K562 (cell line): ENCODE data around the gene SCGB1A1. TPM values are rescaled to one million over a fixed set of nuclear protein-coding genes. Genes with fewer than 3 reads are reported as not detected.
A peak's percentile ranks its signal among the peaks of the same experiment; 100 is the strongest.

Source experiments
- C11orf30 ChIP-seq: fragments of 450-650 bp; IDR thresholded peaks from 2 replicates; pipeline ENCODE4 v1.6.1; 2016; ENCODE audit warnings: low read depth, mild to moderate bottlenecking
- FOSL1 ChIP-seq: fragments of 200-800 bp; sonication (Bioruptor generic); conservative IDR thresholded peaks from 2 replicates; pipeline ENCODE4 v1.6.1; 2016; ENCODE audit warnings: missing genetic modification characterization, missing compliant biosample characterization
- HEY1 ChIP-seq: fragments of 250-450 bp; sonication (Bioruptor Pico); IDR thresholded peaks from 2 replicates; pipeline ENCODE4 v1.5.0; 2020; ENCODE audit warnings: mild to moderate bottlenecking, moderate library complexity, borderline replicate concordance
- HLTF ChIP-seq: fragments of 450-650 bp; IDR thresholded peaks from 2 replicates; pipeline ENCODE4 v1.6.1; 2016
- MIER1 ChIP-seq: fragments of 450-650 bp; IDR thresholded peaks from 2 replicates; pipeline ENCODE4 v1.6.1; 2016; ENCODE audit warnings: antibody characterized with exemption, mild to moderate bottlenecking, low read depth
- NFYB ChIP-seq: IDR thresholded peaks from 2 replicates; pipeline ENCODE4 v1.6.1; 2011; ENCODE audit warnings: mild to moderate bottlenecking, moderate library complexity; ENCODE audit not compliant: insufficient read length; ENCODE audit errors: extremely low read depth
- PHF21A ChIP-seq: fragments of 450-650 bp; IDR thresholded peaks from 2 replicates; pipeline ENCODE4 v1.6.1; 2017; ENCODE audit warnings: low read depth, borderline replicate concordance
- RBFOX2 ChIP-seq: fragments of 200-400 bp; formaldehyde crosslinking; IDR thresholded peaks from 2 replicates; pipeline ENCODE4 v1.6.1; 2017; ENCODE audit warnings: low read depth, mild to moderate bottlenecking, low read length, moderate library complexity
- SMARCC2 ChIP-seq: fragments of 450-650 bp; IDR thresholded peaks from 2 replicates; pipeline ENCODE4 v1.6.1; 2017; ENCODE audit warnings: antibody characterized with exemption, moderate library complexity, mild to moderate bottlenecking, low read depth
- YY1 ChIP-seq, 3 experiments: IDR thresholded peaks; 2 replicates each; pipeline ENCODE4 v1.6.1; 2011; ENCODE audit warnings: low read length in 2 of 3, mild to moderate bottlenecking in 2 of 3, moderate library complexity in 2 of 3, borderline replicate concordance in 1 of 3, control low read depth in 1 of 3, low read depth in 1 of 3; ENCODE audit not compliant: insufficient read depth in 3 of 3, insufficient replicate concordance in 2 of 3, control insufficient read depth in 1 of 3, insufficient read length in 1 of 3; ENCODE audit errors: extremely low read depth in 1 of 3
- polyA plus RNA-seq, 8 experiments: library from polyadenylated mRNA; depleted of rRNA in 4 of 8; stranded (reverse) in 5 of 8; unstranded in 3 of 8; fragments of >200 nt; fragmentation: Nextera tagmentation in 2 of 8; fragmentation: Illumina TruSeq in 1 of 8; extraction: Ambion mirVana in 2 of 8; extraction: Trizol in 1 of 8; gene quantifications; 2 replicates each; pipeline versions ENCODE4 v1.2.1 to v1.2.3, GENCODE V29; 2011 to 2014; ENCODE audit warnings: inconsistent platforms in 1 of 8, missing spikeins in 1 of 8
- total RNA-seq, 7 experiments: library from RNA; depleted of rRNA in 6 of 7; stranded (reverse); fragments of >200 nt in 6 of 7; fragmentation: Illumina TruSeq in 2 of 7; extraction: Trizol in 2 of 7; gene quantifications; 2 replicates each; pipeline versions ENCODE4 v1.2.1 to v1.2.3, GENCODE V29; 2011 to 2021; ENCODE audit warnings: low replicate concordance in 1 of 7
- TF ChIP-seq, protein P1 (sequence below), 2 experiments: fragments of 450-650 bp; formaldehyde crosslinking in 1 of 2; IDR thresholded peaks; 2 replicates each; pipeline versions ENCODE4 v1.4.0 to v1.6.1; 2014 to 2020; ENCODE audit warnings: mild to moderate bottlenecking in 2 of 2, borderline replicate concordance in 1 of 2, low read depth in 1 of 2
- TF ChIP-seq, protein P2 (sequence below), 2 experiments: fragments of 450-650 bp in 1 of 2; sonication (generic) in 1 of 2; formaldehyde crosslinking in 1 of 2; IDR thresholded peaks in 1 of 2; conservative IDR thresholded peaks in 1 of 2; 2 replicates each; pipeline versions ENCODE4 v1.6.1 to v1.8.1; 2016 to 2023; ENCODE audit warnings: mild to moderate bottlenecking in 2 of 2, moderate library complexity in 2 of 2, inconsistent platforms in 1 of 2, missing genetic modification reagents in 1 of 2

SCGB1A1 gene
- total and polyA plus RNA-seq, 9 of the 15 experiments (the other 6 are each of a cell fraction or from before 2014, with no cell fraction given) = 0.55 TPM; not detected in 8

DNA sequence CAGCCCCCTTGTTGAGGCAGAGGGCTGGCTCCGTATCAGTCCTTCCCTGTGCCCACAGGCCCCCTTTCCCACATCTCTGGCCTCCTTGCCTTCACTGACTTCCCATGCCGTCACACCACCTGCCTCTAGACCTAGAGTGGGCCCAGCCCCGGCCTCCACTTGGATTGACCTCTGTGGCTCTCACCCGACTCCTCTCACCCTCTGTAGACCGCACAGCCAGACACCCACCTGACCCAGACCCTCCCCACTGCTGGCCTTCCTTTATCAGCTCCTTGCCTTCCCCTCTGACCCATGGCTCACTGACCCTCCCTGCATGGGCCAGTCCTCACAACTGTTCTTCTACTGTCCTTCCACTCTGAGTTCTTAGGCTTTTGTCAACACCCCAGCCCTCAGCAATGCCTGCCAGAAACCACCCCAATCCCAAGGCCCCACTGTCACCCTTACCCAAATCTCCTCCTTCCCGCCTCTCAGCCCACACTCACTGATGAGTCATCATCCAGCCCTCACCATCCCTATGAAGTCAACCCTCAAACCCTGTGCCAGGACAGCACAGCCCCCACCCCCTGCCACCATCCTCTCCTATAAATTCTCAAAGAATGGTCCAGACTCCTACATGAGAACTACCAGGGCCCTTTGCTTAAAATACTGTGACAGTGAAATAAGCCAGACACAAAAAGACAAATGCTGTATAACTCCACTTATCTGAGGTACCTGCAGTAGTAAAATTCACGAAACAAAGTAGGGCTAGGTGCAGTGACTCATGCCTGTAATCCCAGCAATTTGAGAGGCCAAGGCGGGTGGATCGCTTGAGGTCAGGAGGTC, 53.4 kb downstream of the SCGB1A1 start (continued):
- TF ChIP-seq, protein P1, sequence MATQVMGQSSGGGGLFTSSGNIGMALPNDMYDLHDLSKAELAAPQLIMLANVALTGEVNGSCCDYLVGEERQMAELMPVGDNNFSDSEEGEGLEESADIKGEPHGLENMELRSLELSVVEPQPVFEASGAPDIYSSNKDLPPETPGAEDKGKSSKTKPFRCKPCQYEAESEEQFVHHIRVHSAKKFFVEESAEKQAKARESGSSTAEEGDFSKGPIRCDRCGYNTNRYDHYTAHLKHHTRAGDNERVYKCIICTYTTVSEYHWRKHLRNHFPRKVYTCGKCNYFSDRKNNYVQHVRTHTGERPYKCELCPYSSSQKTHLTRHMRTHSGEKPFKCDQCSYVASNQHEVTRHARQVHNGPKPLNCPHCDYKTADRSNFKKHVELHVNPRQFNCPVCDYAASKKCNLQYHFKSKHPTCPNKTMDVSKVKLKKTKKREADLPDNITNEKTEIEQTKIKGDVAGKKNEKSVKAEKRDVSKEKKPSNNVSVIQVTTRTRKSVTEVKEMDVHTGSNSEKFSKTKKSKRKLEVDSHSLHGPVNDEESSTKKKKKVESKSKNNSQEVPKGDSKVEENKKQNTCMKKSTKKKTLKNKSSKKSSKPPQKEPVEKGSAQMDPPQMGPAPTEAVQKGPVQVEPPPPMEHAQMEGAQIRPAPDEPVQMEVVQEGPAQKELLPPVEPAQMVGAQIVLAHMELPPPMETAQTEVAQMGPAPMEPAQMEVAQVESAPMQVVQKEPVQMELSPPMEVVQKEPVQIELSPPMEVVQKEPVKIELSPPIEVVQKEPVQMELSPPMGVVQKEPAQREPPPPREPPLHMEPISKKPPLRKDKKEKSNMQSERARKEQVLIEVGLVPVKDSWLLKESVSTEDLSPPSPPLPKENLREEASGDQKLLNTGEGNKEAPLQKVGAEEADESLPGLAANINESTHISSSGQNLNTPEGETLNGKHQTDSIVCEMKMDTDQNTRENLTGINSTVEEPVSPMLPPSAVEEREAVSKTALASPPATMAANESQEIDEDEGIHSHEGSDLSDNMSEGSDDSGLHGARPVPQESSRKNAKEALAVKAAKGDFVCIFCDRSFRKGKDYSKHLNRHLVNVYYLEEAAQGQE (IDR thresholded peaks at IDR 0.05; ENCODE audit: borderline replicate concordance) = 0 out of 2 replicates have a peak, but pooled peaks have one; percentile 2
- TF ChIP-seq, protein P1 (CRISPR knock-in tag; IDR thresholded peaks at IDR 0.05; ENCODE audit: low read depth) = no peak
- TF ChIP-seq RBFOX2 = peak; percentile 43; the same call in 1 of the 2 replicates
- peak; percentile 96 for TF ChIP-seq FOSL1 (tag)
- no peak for TF ChIP-seq MIER1
- 0 out of 2 replicates have a peak, but pooled peaks have one; percentile 44 for TF ChIP-seq HLTF
- TF ChIP-seq SMARCC2 = peak; percentile 70
- peak; percentile 88 for TF ChIP-seq C11orf30
- no peak for TF ChIP-seq YY1 (IDR thresholded peaks at IDR 0.05; ENCODE audit: borderline replicate concordance in 1 of 3, control insufficient read depth in 1 of 3, extremely low read depth in 1 of 3, insufficient read depth in 3 of 3, insufficient read length in 1 of 3, insufficient replicate concordance in 2 of 3, low read depth in 1 of 3, low read length in 2 of 3)
- TF ChIP-seq, protein P2, sequence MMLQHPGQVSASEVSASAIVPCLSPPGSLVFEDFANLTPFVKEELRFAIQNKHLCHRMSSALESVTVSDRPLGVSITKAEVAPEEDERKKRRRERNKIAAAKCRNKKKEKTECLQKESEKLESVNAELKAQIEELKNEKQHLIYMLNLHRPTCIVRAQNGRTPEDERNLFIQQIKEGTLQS (IDR thresholded peaks at IDR 0.05) = peak; percentile 99
- TF ChIP-seq, protein P2 (CRISPR knock-in tag; conservative IDR thresholded peaks at IDR 0.05) = peak; percentile 57; the same call in 1 of the 2 replicates
- TF ChIP-seq NFYB = no peak
- TF ChIP-seq PHF21A = 0 out of 2 replicates have a peak, but pooled peaks have one; percentile 30
- TF ChIP-seq HEY1 (CRISPR knock-in tag) = no peak
